Inflammatory macrophage treated with lipopolysaccharide for 4 hours (primary cell): ENCODE measurements around the gene C19orf67.
A peak's percentile ranks its signal among the peaks of the same experiment; 100 is the strongest.

Source experiments
- DNase-seq: peaks from one replicate; pipeline ENCODE4 v3.0.0-alpha.2; 2020

Gene C19orf67

GRCh38 chr19:14085309-14085995 is at the start of gene C19orf67:
Gene C19orf67 (minus strand): TSS chr19:14085783. CDS start chr19:14085627, 156 bp downstream.
- DNase-seq: no peak

GRCh38 chr19:14135355-14135754 is 49.8 kb upstream of the C19orf67 start:
- DNase-seq: no peak

- DNase-seq: peak; percentile 89
These were observed 42.4 kb upstream of the C19orf67 start for GRCh38 chr19:14127929-14128509.

GRCh38 chr19:14127176-14127575 is 41.6 kb upstream of the C19orf67 start:
- DNase-seq: peak; percentile 81

- DNase-seq: no peak
These were observed 37.3 kb upstream of the C19orf67 start for GRCh38 chr19:14122924-14123323.

GRCh38 chr19:14120497-14120780 is 34.9 kb upstream of the C19orf67 start:
- DNase-seq: no peak

- no peak for DNase-seq
These were observed 34.3 kb upstream of the C19orf67 start for GRCh38 chr19:14119644-14120496.

GRCh38 chr19:14119146-14119545 is 33.6 kb upstream of the C19orf67 start:
- DNase-seq: no peak

- DNase-seq: peak; percentile 96
These were observed 32.8 kb upstream of the C19orf67 start for GRCh38 chr19:14118165-14119051.

GRCh38 chr19:14117668-14118164 is 32.1 kb upstream of the C19orf67 start, which contains the start of gene PRKACA:
Gene PRKACA (minus strand): TSS chr19:14117762. CDS start chr19:14117547, 215 bp downstream.
- DNase-seq: peak; percentile 99

- no peak for DNase-seq
These were observed 31.5 kb upstream of the C19orf67 start for GRCh38 chr19:14116918-14117578.

- no peak for DNase-seq
These were observed 30.9 kb upstream of the C19orf67 start for GRCh38 chr19:14116525-14116917.

- no peak for DNase-seq
These were observed 30.2 kb upstream of the C19orf67 start for GRCh38 chr19:14115756-14116155.

GRCh38 chr19:14114854-14115253 is 29.3 kb upstream of the C19orf67 start:
- DNase-seq: peak; percentile 91

GRCh38 chr19:14114439-14114838 is 28.9 kb upstream of the C19orf67 start:
- DNase-seq: no peak

- peak; percentile 51 for DNase-seq
These were observed 28.3 kb upstream of the C19orf67 start for GRCh38 chr19:14113762-14114414.

- no peak for DNase-seq
These were observed 27.3 kb upstream of the C19orf67 start for GRCh38 chr19:14112809-14113385.

GRCh38 chr19:14112051-14112808 is 26.6 kb upstream of the C19orf67 start:
- peak; percentile 43 for DNase-seq

- no peak for DNase-seq
These were observed 25.9 kb upstream of the C19orf67 start for GRCh38 chr19:14111486-14111885.

- DNase-seq: no peak
These were observed 25.1 kb upstream of the C19orf67 start for GRCh38 chr19:14110650-14111049.
